ENCODE results near the gene WRAP53.

WRAP53 gene

DNA sequence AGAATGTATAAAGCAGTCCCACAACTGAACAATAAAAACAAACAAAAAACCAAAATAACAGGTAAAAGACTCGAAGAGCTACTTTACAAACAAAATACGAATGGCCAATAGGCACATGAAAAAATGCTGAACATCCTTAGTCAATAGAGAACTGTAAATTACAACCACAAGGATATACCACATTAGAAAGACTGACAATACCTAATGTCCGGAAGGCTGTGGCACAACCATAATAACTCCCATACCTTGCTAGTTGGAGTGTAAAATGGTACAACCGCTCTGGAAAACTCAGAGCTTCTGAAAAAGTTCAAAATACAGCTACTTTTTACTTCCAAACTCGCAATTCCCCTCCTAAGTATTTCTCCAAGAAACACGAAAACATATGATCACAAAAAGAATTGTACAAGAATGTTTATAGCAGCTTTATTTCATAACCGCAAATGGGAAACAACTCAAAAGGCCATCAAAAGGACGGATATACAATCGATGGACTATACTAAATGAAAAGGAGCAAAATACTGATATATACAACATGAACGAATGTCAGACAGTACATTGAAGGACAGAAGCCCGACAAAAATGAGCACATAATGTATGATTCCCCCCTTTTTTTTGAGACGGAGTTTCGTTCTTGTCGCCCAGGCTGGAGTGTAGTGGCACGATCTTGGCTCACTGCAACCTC, 3.3 kb upstream of the WRAP53 start:
- no peak for DNase-seq (ENCODE audit: low read depth in 2 of 2)

- DNase-seq (ENCODE audit: low read depth in 2 of 2), result peak; percentile 71 to 78
Measured at GRCh38 chr17:7685533-7686221, 2.6 kb upstream of the WRAP53 start.

- peak; percentile 61 to 62 for DNase-seq (ENCODE audit: low read depth in 2 of 2)
Measured at GRCh38 chr17:7686222-7687071, 1.8 kb upstream of the WRAP53 start.

DNA sequence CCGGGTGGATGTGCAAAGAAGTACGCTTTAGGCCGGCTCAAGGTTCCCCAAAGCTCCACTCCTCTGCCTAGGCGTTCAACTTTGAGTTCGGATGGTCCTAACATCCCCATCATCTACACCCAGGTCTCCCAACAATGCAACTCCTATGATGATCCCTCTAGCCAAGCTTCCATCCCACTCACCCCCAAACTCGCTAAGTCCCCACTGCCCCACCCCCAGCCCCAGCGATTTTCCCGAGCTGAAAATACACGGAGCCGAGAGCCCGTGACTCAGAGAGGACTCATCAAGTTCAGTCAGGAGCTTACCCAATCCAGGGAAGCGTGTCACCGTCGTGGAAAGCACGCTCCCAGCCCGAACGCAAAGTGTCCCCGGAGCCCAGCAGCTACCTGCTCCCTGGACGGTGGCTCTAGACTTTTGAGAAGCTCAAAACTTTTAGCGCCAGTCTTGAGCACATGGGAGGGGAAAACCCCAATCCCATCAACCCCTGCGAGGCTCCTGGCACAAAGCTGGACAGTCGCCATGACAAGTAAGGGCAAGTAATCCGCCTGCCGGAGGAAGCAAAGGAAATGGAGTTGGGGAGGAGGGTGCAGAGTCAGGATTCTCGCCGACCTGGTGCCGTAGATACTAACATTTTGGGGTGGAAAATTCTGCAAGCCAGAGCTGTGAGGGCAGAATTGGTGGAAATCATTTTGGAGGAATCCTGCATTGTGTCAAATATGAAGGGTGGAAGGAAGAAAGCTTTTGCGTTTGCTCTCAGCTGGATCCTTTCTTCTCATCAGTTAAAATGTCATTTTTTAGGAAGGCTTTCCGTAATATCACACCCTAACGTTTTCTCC, 987 bp upstream of the WRAP53 start, which contains the start of gene TP53:
Gene TP53, minus strand, starts transcription at position 419 of the 836 bp plus-strand sequence. CDS start 10,896 bp downstream, outside the sequence.
- DNase-seq (ENCODE audit: low read depth in 2 of 2), result peak; percentile 69 to 77

GRCh38 chr17:7688808-7689316, 585 bp downstream of the WRAP53 start:
- DNase-seq (ENCODE audit: low read depth in 2 of 2), result no peak

- DNase-seq (ENCODE audit: low read depth in 2 of 2), result no peak
Measured at GRCh38 chr17:7695586-7695985, 7.3 kb downstream of the WRAP53 start.

DNA sequence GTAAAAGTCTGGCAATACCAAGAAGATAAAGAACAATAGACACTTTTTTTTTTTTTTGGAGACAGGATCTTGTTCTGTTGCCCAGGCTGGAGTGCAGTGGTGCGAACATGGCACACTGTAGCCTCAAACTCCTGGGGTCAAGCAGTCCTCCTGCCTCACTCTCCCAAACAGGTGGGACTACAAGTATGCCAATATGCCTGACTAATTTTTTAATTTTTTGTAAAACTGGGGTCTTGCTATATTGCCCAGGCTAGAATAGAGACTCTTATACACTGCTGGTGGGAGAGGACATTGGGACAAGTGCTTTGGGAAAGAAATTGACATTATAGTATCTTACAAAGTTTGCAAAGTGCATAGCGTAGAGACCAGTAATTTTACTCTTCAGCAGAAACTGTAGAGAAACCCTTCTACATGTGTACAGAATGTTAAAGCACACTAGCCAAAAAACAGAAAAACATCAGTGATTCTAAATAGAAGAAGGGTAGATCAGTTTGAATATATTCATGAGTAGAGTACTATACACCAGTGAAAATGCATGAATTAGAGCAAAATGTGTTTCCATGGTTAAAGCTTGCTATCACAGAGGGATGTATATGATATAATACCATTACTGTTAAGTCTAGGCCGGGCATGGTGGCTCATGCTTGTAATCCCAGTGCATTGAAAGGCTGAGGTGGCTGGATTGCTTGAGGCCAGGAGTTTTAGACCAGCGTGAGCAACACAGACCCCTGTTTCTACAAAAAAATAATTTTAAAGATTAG, 9.7 kb downstream of the WRAP53 start:
- DNase-seq (ENCODE audit: low read depth in 2 of 2), result no peak

DNA sequence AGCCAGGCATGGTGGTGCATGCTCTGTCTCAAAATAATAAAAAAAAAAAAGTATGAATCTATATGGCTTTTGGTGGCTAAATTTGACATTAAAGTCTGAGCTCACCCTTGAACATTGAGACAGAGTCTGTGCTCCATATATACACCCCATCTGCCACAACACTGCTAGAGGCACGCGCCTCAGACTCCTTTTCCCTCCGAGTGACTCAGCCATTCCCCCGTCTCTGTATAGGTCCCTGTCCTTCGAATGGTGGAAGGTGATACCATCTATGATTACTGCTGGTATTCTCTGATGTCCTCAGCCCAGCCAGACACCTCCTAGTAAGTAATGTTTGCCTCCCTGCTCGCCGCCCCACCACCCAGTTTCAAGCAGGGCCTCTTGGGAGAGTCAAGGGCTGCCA, 12.2 kb downstream of the WRAP53 start:
- DNase-seq (ENCODE audit: low read depth in 2 of 2), result no peak

- no peak for DNase-seq (ENCODE audit: low read depth in 2 of 2)
Measured at GRCh38 chr17:7701681-7702080, 13.4 kb downstream of the WRAP53 start.

- DNase-seq (ENCODE audit: low read depth in 2 of 2), result no peak
Measured at GRCh38 chr17:7702776-7703175, 14.5 kb downstream of the WRAP53 start.

GRCh38 chr17:7703584-7704479, 15.6 kb downstream of the WRAP53 start:
- DNase-seq (ENCODE audit: low read depth in 2 of 2), result no peak

GRCh38 chr17:7704601-7705268, 16.5 kb downstream of the WRAP53 start, which contains the start of gene EFNB3:
Gene EFNB3 (plus strand): TSS chr17:7705202. CDS start chr17:7705599, 397 bp downstream.
- peak in 1 of 2 donors; percentile 18 for DNase-seq (ENCODE audit: low read depth in 2 of 2)

- DNase-seq (ENCODE audit: low read depth in 2 of 2), result no peak
Measured at GRCh38 chr17:7705269-7706255, 17.3 kb downstream of the WRAP53 start.

- DNase-seq (ENCODE audit: low read depth in 2 of 2), result no peak
Measured at GRCh38 chr17:7706631-7707354, 18.5 kb downstream of the WRAP53 start.

DNA sequence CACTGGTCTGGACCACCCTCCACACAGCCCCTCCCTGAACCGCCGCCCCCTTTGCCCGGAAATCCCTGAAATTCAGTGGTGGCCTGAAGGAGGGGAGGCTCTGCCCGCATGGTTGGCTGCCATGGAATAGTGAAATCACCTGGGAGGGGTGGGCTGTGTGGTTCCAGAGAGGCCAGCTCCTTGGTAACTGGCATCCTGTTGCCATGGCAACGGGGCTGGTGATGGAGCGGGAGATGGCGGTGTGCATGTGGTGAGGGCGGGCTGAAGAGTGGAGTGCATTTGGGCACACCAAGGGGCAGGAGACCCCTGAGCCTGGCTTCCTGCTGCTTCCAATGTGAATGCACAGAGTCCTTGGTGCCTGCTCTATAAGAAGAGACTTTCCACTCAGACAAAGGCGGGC, 19.2 kb downstream of the WRAP53 start:
- DNase-seq (ENCODE audit: low read depth in 2 of 2), result no peak

DNA sequence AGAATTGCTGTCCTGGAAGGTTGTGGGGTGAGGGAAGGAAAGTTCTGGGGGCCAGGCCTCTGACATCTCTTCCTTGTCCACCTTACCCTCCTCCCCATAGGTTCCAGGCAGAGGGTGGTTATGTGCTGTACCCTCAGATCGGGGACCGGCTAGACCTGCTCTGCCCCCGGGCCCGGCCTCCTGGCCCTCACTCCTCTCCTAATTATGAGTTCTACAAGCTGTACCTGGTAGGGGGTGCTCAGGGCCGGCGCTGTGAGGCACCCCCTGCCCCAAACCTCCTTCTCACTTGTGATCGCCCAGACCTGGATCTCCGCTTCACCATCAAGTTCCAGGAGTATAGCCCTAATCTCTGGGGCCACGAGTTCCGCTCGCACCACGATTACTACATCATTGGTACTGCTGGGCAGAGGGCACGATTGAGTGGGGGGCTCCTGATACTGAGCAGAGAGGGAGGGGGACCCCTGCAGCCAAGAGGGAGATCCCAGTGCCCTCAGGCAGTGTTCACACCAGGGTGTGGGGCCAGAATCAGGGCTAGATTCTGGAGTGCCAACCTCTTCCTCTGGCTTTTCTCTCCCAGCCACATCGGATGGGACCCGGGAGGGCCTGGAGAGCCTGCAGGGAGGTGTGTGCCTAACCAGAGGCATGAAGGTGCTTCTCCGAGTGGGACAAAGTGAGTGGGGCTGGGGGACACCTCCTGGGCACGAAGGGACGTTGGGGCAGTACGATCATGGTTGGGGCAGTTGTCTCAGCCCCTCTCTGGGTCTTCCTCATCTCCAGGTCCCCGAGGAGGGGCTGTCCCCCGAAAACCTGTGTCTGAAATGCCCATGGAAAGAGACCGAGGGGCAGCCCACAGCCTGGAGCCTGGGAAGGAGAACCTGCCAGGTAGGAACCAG, 19.8 kb downstream of the WRAP53 start:
- no peak for DNase-seq (ENCODE audit: low read depth in 2 of 2)
